Panc1 (cell line): ENCODE results near the gene WDR1. TPM values are rescaled to one million over a fixed set of nuclear protein-coding genes. Genes with fewer than 3 reads are reported as not detected.

ENCODE experiments used
- ATAC-seq: fragments of 200-7000 bp; cut with Tn5 transposase; 2 replicates; pipeline ENCODE4 v1.9.1; 2020; ENCODE audit warnings: mild to moderate bottlenecking, moderate library complexity
- BruUV-seq: library from RNA; stranded (reverse); fragments of 400-500 nt; replicated peaks from 2 replicates; lab custom pipeline; 2021; lab: Mats Ljungman, UMichigan
- CTCF ChIA-PET: fragments of 300-600 bp; sonication (Branson Sonifier 250); formaldehyde crosslinking; loops from one replicate; lab custom pipeline; 2022; ENCODE audit warnings: antibody characterized with exemption; lab: Charles Lee
- POLR2A ChIA-PET: fragments of 300-600 bp; sonication (Branson Sonifier 250); formaldehyde crosslinking; loops from one replicate; lab custom pipeline; 2022; ENCODE audit warnings: antibody characterized with exemption; lab: Charles Lee
- DNase-seq: peaks from one replicate; pipeline ENCODE4 v3.0.0-alpha.2; 2010; ENCODE audit warnings: low read depth, low spot score
- H3K27ac ChIP-seq: 2 replicates; pipeline ENCODE4 v1.5.1; 2011; ENCODE audit warnings: mild to moderate bottlenecking, low read length, inconsistent platforms
- H3K27me3 ChIP-seq: fragments of 200-500 bp; sonication (Bioruptor generic); 2 replicates; pipeline ENCODE4 v1.6.0; 2014; ENCODE audit warnings: low read length, inconsistent platforms; ENCODE audit not compliant: control insufficient read depth, insufficient read depth
- H3K36me3 ChIP-seq: fragments of 200-500 bp; sonication (Bioruptor generic); 2 replicates; pipeline ENCODE4 v1.5.1; 2014; ENCODE audit warnings: inconsistent platforms, mild to moderate bottlenecking, low read length, moderate library complexity; ENCODE audit not compliant: control insufficient read depth, insufficient read depth
- H3K4me1 ChIP-seq: 2 replicates; pipeline ENCODE4 v1.5.1; 2011; ENCODE audit warnings: inconsistent platforms, mild to moderate bottlenecking, low read length, moderate library complexity; ENCODE audit not compliant: control insufficient read depth, insufficient read depth
- H3K4me3 ChIP-seq, 2 experiments: 2 replicates each; pipeline ENCODE4 v1.5.1; 2011 to 2012; ENCODE audit warnings: low read depth in 2 of 2, low read length in 2 of 2, mild to moderate bottlenecking in 2 of 2, inconsistent platforms in 1 of 2, moderate library complexity in 1 of 2
- H3K9me3 ChIP-seq: fragments of 200-500 bp; sonication (Bioruptor generic); 2 replicates; pipeline ENCODE4 v1.5.1; 2014; ENCODE audit warnings: low read depth, mild to moderate bottlenecking, inconsistent platforms, low read length, moderate library complexity; ENCODE audit not compliant: control insufficient read depth, insufficient read depth
- CTCF ChIP-seq: fragments of 450-650 bp; IDR thresholded peaks from 2 replicates; pipeline ENCODE4 v1.5.1; 2017; ENCODE audit warnings: mild to moderate bottlenecking
- POLR2AphosphoS5 ChIP-seq: IDR thresholded peaks from 2 replicates; pipeline ENCODE4 v1.6.1; 2012; ENCODE audit warnings: mild to moderate bottlenecking, low read depth, low read length, moderate library complexity
- REST ChIP-seq, 2 experiments: IDR thresholded peaks; 2 replicates each; pipeline ENCODE4 v1.6.1; 2011 to 2012; ENCODE audit warnings: low read depth in 2 of 2, control low read depth in 1 of 2, low read length in 1 of 2, mild to moderate bottlenecking in 1 of 2, moderate library complexity in 1 of 2; ENCODE audit not compliant: insufficient read depth in 1 of 2
- SIN3A ChIP-seq: IDR thresholded peaks from 2 replicates; pipeline ENCODE4 v1.6.1; 2012; ENCODE audit warnings: low read depth, mild to moderate bottlenecking, low read length, moderate library complexity, borderline replicate concordance; ENCODE audit not compliant: insufficient read depth
- TCF7L2 ChIP-seq: IDR thresholded peaks from 2 replicates; pipeline ENCODE4 v1.6.1; 2011; ENCODE audit warnings: mild to moderate bottlenecking, low read depth, low read length, inconsistent platforms
- in situ Hi-C: cut with HindIII; loops from 2 replicates; pipeline ENCODE4 v1.10.0; 2016; ENCODE audit warnings: low sequenced_read_pairs, low pct_unique_long_range_greater_than_20kb
- intact Hi-C: fragments of 100-400 bp; cut with micrococcal nuclease; formaldehyde crosslinking; loops from one replicate; pipeline ENCODE4 v1.10.0; 2022; ENCODE audit not compliant: unreplicated experiment
- total RNA-seq: library from RNA; stranded (reverse); gene quantifications from one replicate; pipeline ENCODE4 v1.2.1, GENCODE V29; 2021; ENCODE audit not compliant: unreplicated experiment

Gene WDR1
- total RNA-seq, 1 experiment from 2014 or later, result 260 TPM

DNA sequence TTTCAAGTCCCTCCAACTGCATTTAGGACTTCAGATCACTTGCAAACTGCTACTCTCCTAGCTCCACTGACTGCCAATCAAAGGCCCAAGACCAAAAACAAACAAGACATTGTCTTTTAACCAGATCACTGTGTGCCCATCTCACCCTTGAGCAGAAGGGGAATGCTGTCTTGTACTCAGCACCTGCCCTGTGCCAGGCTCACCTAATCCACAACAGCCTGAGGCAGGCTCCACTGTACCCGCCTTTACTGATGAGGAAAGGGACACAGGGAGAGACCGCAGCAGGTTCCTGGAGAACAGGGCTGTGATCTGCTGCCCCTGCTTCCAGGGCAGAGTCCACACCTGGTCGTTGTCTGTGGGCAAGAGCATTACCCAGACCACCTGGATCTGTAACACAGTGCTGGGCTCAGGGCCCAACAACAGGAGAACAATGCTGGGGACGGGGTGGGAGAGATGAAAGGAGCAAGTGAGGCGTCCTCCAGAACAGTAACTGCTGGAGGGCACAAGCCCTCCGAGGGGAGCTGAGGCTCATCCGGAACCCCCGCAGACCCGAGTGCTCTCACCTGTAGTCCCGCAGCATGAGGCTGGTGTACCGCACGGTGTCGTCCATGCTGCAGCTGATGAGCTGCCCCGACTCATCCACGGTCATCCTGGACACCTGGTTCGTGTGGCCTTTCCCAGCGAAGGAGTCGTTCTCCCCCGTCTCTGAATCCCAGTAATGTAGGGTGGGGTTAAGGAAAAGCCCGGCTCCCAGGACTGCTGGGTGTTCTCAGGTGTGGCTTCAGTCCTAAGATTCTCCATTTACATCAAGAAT is 33.9 kb downstream of the WDR1 start:
- no peak overlapping the region for H3K4me3 ChIP-seq
- H3K9me3 ChIP-seq, result no peaks in the 10 kb centered on the region
- intact Hi-C loops (no loop called here), in situ Hi-C loops (no loop called here)
- no peaks in the 10 kb centered on the region for H3K4me1 ChIP-seq
- no peak overlapping the region for H3K27ac ChIP-seq
- peaks cover 7% of the 10 kb centered on the region; the same call in 1 of the 2 replicates for H3K36me3 ChIP-seq
- DNase-seq (no peak), ATAC-seq (no peak)
- H3K27me3 ChIP-seq, result no peaks in the 10 kb centered on the region
- ChIA-PET CTCF (no interaction called here), POLR2A (no interaction called here)
- TF ChIP-seq REST (IDR thresholded peaks at IDR 0.05; ENCODE audit: insufficient read depth in 1 of 2, low read depth in 2 of 2, low read length in 1 of 2) (no peak), TCF7L2 (no peak), CTCF (no peak)
- BruUV-seq, result no TSS peak

DNA sequence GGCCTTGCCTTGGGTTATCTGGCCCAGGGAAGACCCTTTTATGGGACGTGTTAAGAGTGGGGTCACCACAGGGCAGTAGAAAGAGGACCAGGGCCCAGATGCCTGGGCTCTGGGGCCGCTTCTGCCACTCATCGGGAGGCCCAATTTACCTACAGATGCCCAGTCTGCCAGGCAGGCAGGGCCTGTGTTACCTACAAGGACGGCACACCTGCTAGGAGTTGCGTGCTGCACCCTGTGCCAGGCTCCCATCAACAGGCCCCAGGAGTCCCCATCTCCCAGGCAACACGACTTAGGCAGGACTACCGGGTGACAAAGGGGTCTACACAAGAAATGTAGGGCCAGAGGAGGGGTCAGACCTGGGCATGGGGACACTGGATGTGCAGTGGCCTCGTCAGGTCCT is 34.6 kb downstream of the WDR1 start:
- in situ Hi-C loops (no loop called here), intact Hi-C loops (no loop called here)
- H3K27me3 ChIP-seq, result no peaks in the 10 kb centered on the region
- H3K36me3 ChIP-seq, result peaks cover 7% of the 10 kb centered on the region; the same call in 1 of the 2 replicates
- H3K27ac ChIP-seq, result no peak overlapping the region
- no peak overlapping the region for H3K4me3 ChIP-seq
- no peak for TF ChIP-seq SIN3A
- no peak for TF ChIP-seq TCF7L2
- no peak for TF ChIP-seq REST (IDR thresholded peaks at IDR 0.05; ENCODE audit: insufficient read depth in 1 of 2, low read depth in 2 of 2, low read length in 1 of 2)
- no peak for TF ChIP-seq POLR2AphosphoS5
- TF ChIP-seq CTCF, result no peak
- BruUV-seq, result no TSS peak
- no peak for ATAC-seq
- H3K4me1 ChIP-seq, result no peaks in the 10 kb centered on the region
- CTCF ChIA-PET, result no interaction called here
- no peak for DNase-seq
- no peaks in the 10 kb centered on the region for H3K9me3 ChIP-seq
- POLR2A ChIA-PET, result no interaction called here
